ACC112 (cell line): ENCODE measurements around the gene LTB.

ENCODE experiments used
- H2AFZ ChIP-seq: fragments of 200-600 bp; sonication (generic); one replicate; pipeline ENCODE4 v1.6.0; 2017; ENCODE audit warnings: antibody characterized with exemption, low read length; ENCODE audit not compliant: unreplicated experiment
- H3K27ac ChIP-seq: fragments of 200-600 bp; sonication (generic); 2 replicates; pipeline ENCODE4 v1.5.1; 2014; ENCODE audit warnings: low read depth, mild to moderate bottlenecking, antibody characterized with exemption, low read length, moderate library complexity
- H3K27me3 ChIP-seq: fragments of 200-600 bp; sonication (generic); 2 replicates; pipeline ENCODE4 v1.6.1; 2014; ENCODE audit warnings: mild to moderate bottlenecking, antibody characterized with exemption, low read length, moderate library complexity, mixed read lengths; ENCODE audit not compliant: insufficient read depth
- H3K36me3 ChIP-seq: fragments of 200-600 bp; sonication (generic); 2 replicates; pipeline ENCODE4 v1.6.1; 2016; ENCODE audit warnings: mild to moderate bottlenecking, antibody characterized with exemption, low read length, moderate library complexity, mixed read lengths; ENCODE audit not compliant: insufficient read depth
- H3K4me1 ChIP-seq: fragments of 200-600 bp; sonication (generic); one replicate; pipeline ENCODE4 v1.6.1; 2016; ENCODE audit warnings: low read length, mixed read lengths; ENCODE audit not compliant: insufficient read depth, unreplicated experiment, control insufficient read depth
- H3K4me3 ChIP-seq: fragments of 200-600 bp; sonication (generic); 2 replicates; pipeline ENCODE4 v1.5.1; 2014; ENCODE audit warnings: mild to moderate bottlenecking, low read depth, low read length
- H3K79me2 ChIP-seq: fragments of 200-600 bp; sonication (generic); one replicate; pipeline ENCODE4 v1.6.0; 2016; ENCODE audit warnings: low read length; ENCODE audit not compliant: control insufficient read depth, unreplicated experiment, insufficient read depth

The LTB gene

DNA sequence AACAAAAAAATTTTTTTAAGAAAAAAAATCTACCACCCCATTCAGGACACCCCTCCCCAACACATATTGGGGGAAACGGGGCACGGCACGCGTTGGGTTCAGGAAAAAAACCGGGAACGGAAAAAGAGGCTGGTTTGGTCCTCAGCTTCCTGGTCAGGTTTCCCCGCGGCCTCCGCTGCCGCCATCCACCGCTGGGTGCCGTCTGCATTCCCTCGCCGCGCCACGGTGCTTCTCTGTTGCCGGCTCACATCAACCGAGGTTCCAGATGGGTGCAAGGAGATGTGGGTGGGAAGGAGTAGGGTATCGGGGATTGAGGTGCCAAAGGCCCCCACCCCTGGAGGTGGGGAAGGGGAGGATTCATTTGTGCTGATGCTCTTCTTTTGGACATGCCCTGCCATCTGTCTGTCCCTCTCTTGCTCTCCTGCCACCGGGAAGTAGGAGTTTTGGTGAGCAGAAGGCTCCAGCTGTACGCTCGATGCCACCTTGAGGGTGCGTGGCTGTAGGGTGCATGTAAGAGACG lies 47.6 kb downstream of the LTB start:
- Histone ChIP-seq H3K4me1 (peaks cover 12% of the 10 kb centered on the region), H3K4me3 (no peak overlapping the region), H2AFZ (no peak overlapping the region), H3K36me3 (peaks cover 58% of the 10 kb centered on the region), H3K27ac (no peak overlapping the region), H3K27me3 (no peaks in the 10 kb centered on the region), H3K79me2 (peaks cover 50% of the 10 kb centered on the region)

DNA sequence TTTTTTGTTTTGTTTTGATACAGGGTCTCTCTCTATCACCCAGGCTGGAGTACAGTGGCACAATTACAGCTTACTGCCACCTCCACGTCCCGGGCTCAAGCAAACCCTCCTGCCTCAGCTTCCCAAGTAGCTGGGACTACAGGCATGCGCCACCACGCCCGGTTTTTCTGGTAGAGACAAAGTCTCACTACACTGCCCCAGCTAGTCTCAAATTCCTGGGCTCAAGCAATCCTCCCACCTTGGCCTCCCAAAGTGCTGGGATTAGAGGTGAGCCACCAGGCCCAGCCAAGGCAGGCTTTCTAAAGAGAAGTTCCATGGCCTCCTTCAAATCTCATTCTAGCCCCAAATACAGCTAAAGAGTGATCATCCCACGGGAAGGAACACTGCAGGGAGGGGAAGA lies 48.2 kb downstream of the LTB start:
- H3K36me3 ChIP-seq = peaks cover 53% of the 10 kb centered on the region
- peaks cover 44% of the 10 kb centered on the region for H3K79me2 ChIP-seq
- no peak overlapping the region for H2AFZ ChIP-seq

DNA sequence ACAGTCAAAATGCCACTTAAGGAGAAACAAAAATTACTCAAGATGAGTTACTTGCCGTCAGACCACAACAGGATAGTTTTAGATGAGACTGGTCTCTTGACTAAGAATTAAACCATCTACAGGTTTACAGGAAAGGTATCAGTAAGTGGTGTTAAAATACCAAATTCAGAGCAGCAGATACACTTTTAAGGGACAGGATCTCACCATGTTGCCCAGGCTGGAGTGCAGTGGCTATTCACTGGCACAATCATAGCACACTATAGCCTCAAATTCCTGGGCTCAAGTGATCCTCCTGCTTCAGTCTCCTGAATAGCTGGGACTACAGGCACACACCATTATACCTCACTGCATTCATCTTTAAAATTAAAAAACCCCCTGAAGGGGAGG lies 48.8 kb downstream of the LTB start:
- Histone ChIP-seq H3K79me2 (peaks cover 38% of the 10 kb centered on the region), H3K27me3 (no peaks in the 10 kb centered on the region), H3K4me3 (no peak overlapping the region), H3K36me3 (peaks cover 49% of the 10 kb centered on the region), H3K4me1 (peaks cover under 1% of the 10 kb centered on the region), H3K27ac (no peak overlapping the region), H2AFZ (no peak overlapping the region)

More for the DNA sequence above, 48.2 kb downstream of the LTB start:
- no peaks in the 10 kb centered on the region for H3K27me3 ChIP-seq
- peaks cover 6% of the 10 kb centered on the region for H3K4me1 ChIP-seq
- H3K4me3 ChIP-seq = no peak overlapping the region
- no peak overlapping the region for H3K27ac ChIP-seq

DNA sequence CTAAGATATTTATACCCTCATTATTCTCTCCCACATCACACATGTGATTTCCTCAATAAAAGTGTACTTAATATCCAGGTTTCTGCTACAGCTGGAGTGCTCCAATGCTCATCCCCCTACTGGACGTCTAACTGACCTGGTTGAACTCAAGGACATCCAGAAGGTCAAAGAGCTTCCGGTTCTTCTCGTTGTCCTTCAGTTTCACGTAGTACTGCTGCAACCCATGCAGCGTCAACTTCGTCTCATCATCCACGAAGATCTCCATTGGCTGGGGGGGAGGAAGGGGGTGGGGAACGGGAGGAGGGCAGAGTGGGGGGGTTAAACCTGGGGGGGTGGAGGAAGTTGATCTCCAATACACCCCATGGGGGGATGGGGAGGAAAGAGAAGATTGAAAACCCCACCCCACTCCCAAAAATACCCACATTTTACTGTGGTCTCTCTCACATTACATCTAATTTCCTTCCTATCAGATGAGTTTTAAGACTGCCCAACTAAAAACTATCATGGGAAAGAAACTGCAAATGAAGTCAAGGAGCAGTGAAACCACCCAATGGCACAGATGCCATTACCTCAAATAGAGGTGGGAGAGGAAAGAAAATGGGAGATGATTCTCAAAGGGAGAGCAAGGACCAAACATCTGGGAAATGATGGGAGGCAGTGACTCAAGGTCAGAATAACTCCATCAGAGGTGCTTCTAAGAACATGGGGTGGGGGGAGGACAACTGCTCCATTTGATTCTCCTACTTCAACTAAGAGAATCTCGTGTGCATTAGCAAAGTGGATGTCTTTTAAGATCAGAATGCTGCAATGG lies 49.4 kb downstream of the LTB start:
- peaks cover 44% of the 10 kb centered on the region for H3K36me3 ChIP-seq

DNA sequence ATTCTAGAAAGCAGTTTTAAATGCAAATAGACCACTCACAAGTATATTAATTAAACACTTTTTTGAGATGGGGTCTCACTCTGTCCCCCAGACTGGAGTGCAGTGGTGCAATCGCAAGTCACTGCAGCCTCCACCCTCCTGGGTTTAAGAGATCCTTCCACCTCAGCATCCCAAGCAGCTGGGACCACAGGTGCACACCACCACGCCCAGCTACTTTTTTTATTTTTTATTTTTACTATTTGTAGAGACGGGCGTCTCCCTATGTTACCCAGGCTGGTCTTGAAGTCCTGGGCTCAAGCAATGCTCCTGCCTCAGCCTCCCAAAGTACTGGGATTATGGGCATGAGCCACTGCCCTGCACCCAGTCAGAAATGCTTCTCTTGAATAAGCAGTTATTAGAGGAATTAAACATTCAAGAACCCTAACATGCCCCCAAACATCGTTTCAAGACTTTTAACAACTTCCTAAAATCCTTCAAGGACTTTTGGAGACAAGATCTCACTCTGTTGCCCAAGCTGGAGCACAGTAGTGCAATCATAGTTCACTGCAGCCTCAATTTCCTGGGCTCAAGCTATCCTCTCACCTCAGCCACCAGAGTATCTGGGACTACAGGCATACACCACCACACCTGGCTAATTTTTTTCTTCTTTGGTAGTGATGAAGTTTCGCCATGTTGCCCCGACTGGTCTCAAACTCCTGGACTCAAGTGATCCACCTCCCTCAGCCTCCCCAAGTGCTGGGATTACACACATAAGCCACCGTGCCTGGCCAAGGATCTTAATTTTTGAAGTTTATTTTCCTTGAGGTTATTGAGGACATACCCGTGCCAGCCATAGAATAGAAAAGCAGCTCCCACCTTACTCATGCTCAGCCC lies 50.2 kb downstream of the LTB start:
- H3K4me1 ChIP-seq = peaks cover 5% of the 10 kb centered on the region
- peaks cover 28% of the 10 kb centered on the region for H3K79me2 ChIP-seq
- H3K36me3 ChIP-seq = peaks cover 44% of the 10 kb centered on the region

More for the DNA sequence above, 49.4 kb downstream of the LTB start:
- Histone ChIP-seq H3K79me2 (peaks cover 33% of the 10 kb centered on the region), H2AFZ (no peak overlapping the region), H3K27ac (no peak overlapping the region), H3K27me3 (no peaks in the 10 kb centered on the region), H3K4me3 (no peak overlapping the region), H3K4me1 (no peaks in the 10 kb centered on the region)

DNA sequence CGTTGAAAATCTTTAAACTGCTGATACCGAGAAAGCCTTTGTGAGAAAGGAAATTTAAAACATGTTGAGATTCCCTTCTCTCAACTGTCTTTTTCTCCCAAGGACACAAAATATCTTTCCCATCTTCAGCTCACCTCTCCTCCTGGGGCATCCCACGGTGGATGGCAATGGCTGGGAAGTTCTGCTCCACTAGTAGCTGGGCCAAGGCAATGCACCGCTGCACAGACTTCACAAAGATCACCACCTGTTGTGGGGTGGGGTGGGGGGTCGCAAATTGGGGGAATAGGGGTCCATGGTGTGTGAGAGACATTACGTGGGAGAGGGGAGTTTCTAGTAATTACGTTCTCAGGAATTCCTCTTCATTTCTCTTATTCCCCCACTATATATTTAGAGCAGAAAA lies 51.1 kb downstream of the LTB start:
- H3K27ac ChIP-seq = no peak overlapping the region
- peaks cover 21% of the 10 kb centered on the region for H3K79me2 ChIP-seq
- H3K4me1 ChIP-seq = peaks cover 14% of the 10 kb centered on the region
- H3K27me3 ChIP-seq = no peaks in the 10 kb centered on the region
- H3K4me3 ChIP-seq = no peak overlapping the region
- peaks cover 38% of the 10 kb centered on the region for H3K36me3 ChIP-seq
- no peak overlapping the region for H2AFZ ChIP-seq

More for the DNA sequence above, 50.2 kb downstream of the LTB start:
- Histone ChIP-seq H3K27ac (no peak overlapping the region), H2AFZ (no peak overlapping the region), H3K27me3 (no peaks in the 10 kb centered on the region), H3K4me3 (no peak overlapping the region)

DNA sequence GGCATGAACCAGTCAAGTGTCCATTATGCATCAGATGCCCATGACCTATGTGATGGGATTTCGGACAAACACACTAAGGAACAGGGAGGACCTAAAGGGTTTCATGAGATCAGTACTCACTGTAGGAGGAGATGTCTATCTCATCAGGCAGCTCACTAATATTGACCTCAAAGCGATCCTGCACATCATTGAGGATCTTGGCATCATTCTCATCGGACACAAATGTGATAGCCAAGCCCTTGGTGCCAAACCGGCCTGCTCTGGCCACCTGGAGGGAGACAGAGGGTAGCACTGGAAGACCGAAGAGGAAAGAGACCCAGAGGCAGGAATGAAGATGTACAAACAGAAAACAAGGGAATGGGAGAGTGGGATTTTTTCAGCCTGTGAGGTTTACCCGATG lies 51.6 kb downstream of the LTB start:
- Histone ChIP-seq H3K27me3 (no peaks in the 10 kb centered on the region), H3K27ac (no peak overlapping the region), H3K79me2 (peaks cover 16% of the 10 kb centered on the region), H3K4me1 (peaks cover 19% of the 10 kb centered on the region), H3K4me3 (no peak overlapping the region), H2AFZ (no peak overlapping the region), H3K36me3 (peaks cover 32% of the 10 kb centered on the region)
